Thyroid gland (tissue), 4 donors: ENCODE results near the gene YWHAQ. TPM values are rescaled to one million over a fixed set of nuclear protein-coding genes. Genes with fewer than 3 reads are reported as not detected.

Experiments used
- DNase-seq, 2 donors: peaks; one replicate each; pipeline ENCODE4 v3.0.0-alpha.2; 2019
- H3K27ac ChIP-seq, 3 donors: fragments of 200-600 bp; sonication (generic); 1 replicate in 2 of 3; 2 replicates in 1 of 3; pipeline ENCODE4 v1.5.1; 2016 to 2019; ENCODE audit warnings: mild to moderate bottlenecking in 1 of 3, moderate library complexity in 1 of 3
- H3K27me3 ChIP-seq: fragments of 200-600 bp; sonication (generic); one replicate; pipeline ENCODE4 v1.5.1; 2019
- H3K36me3 ChIP-seq, 2 donors: fragments of 200-600 bp; sonication (generic); one replicate each; pipeline ENCODE4 v1.5.1; 2016 to 2019
- H3K4me1 ChIP-seq, 2 donors: fragments of 200-600 bp; sonication (generic); one replicate each; pipeline ENCODE4 v1.5.1; 2017 to 2019
- H3K4me3 ChIP-seq, 3 donors: fragments of 200-600 bp; sonication (generic); replicated peaks in 1 of 3; 1 replicate in 2 of 3; 2 replicates in 1 of 3; pipeline ENCODE4 v1.5.1; 2016; ENCODE audit warnings: mild to moderate bottlenecking in 1 of 3
- H3K9me3 ChIP-seq: fragments of 200-600 bp; sonication (generic); one replicate; pipeline ENCODE4 v1.5.1; 2017
- CTCF ChIP-seq, 6 experiments: fragments of 200-600 bp in 3 of 6; fragments of 450-650 bp in 3 of 6; sonication (generic) in 3 of 6; IDR thresholded peaks; one replicate each; pipeline ENCODE4 v1.5.1; 2016 to 2019; ENCODE audit warnings: antibody characterized with exemption in 6 of 6, mild to moderate bottlenecking in 2 of 6, inconsistent platforms in 1 of 6, moderate library complexity in 1 of 6
- POLR2A ChIP-seq, 2 donors: fragments of 450-650 bp; IDR thresholded peaks; one replicate each; pipeline ENCODE4 v1.6.1; 2017; ENCODE audit warnings: antibody characterized with exemption in 2 of 2, mild to moderate bottlenecking in 2 of 2, moderate library complexity in 1 of 2
- WGBS, 2 donors: methylation state at CpG; one replicate each; pipeline ENCODE4 v1.1.5; 2017; 5-methylcytosine and 5-hydroxymethylcytosine counted together
- intact Hi-C: fragments of 100-400 bp; cut with DNase I; formaldehyde crosslinking; loops from one replicate; pipeline ENCODE4 v1.15.1; 2023
- total RNA-seq, 4 donors: library from RNA; depleted of rRNA; stranded (reverse); fragments of >200 nt; gene quantifications; one replicate each; pipeline ENCODE4 v1.2.3, GENCODE V29; 2016

Gene YWHAQ
- total RNA-seq, 4 donors from 2014 or later: 246 to 270 (median 265) TPM

- Histone ChIP-seq H3K27ac (no peak overlapping the region), H3K9me3 (no peaks in the 10 kb centered on the region), H3K36me3 (peaks cover 0 to 4% of the 10 kb centered on the region in 2 donors), H3K27me3 (no peaks in the 10 kb centered on the region), H3K4me1 (peaks cover 0 to 21% of the 10 kb centered on the region in 2 donors), H3K4me3 (no peak overlapping the region)
- DNase-seq: no peak
- TF ChIP-seq POLR2A (IDR thresholded peaks at IDR 0.05): no peak
- TF ChIP-seq CTCF (IDR thresholded peaks at IDR 0.05): no peak
- WGBS, 2 donors: 82 to 92% methylated on average over 9 of the region's 9 CpGs
- intact Hi-C loops: no loop called here
Measured at GRCh38 chr2:9578467-9579235, 52.1 kb downstream of the YWHAQ start.

GRCh38 chr2:9574331-9574730 lies 56.5 kb downstream of the YWHAQ start:
- WGBS, 2 donors: 36 to 46% methylated on average over 2 of the region's 2 CpGs
- intact Hi-C loops: no loop called here
- peak overlapping the region; percentile 77 to 78 (median 77) for H3K27ac ChIP-seq
- no peak for TF ChIP-seq CTCF (IDR thresholded peaks at IDR 0.05)
- TF ChIP-seq POLR2A (IDR thresholded peaks at IDR 0.05): no peak
- peaks cover 0 to 21% of the 10 kb centered on the region in 2 donors for H3K4me1 ChIP-seq
- no peak for DNase-seq
- no peaks in the 10 kb centered on the region for H3K9me3 ChIP-seq
- no peak overlapping the region for H3K4me3 ChIP-seq
- no peaks in the 10 kb centered on the region for H3K27me3 ChIP-seq
- H3K36me3 ChIP-seq: no peaks in the 10 kb centered on the region

- TF ChIP-seq CTCF (IDR thresholded peaks at IDR 0.05): no peak
- no peak for TF ChIP-seq POLR2A (IDR thresholded peaks at IDR 0.05)
- intact Hi-C loops: no loop called here
- peaks cover 0 to 21% of the 10 kb centered on the region in 2 donors for H3K4me1 ChIP-seq
- no peak for DNase-seq
- WGBS, 2 donors: 94 to 97% methylated on average over 4 of the region's 4 CpGs
- H3K4me3 ChIP-seq: no peak overlapping the region
- peak overlapping the region; percentile 77 to 78 (median 77) for H3K27ac ChIP-seq
- no peaks in the 10 kb centered on the region for H3K27me3 ChIP-seq
- H3K36me3 ChIP-seq: no peaks in the 10 kb centered on the region
- no peaks in the 10 kb centered on the region for H3K9me3 ChIP-seq
Measured at GRCh38 chr2:9573840-9574239, 57.0 kb downstream of the YWHAQ start.

DNA sequence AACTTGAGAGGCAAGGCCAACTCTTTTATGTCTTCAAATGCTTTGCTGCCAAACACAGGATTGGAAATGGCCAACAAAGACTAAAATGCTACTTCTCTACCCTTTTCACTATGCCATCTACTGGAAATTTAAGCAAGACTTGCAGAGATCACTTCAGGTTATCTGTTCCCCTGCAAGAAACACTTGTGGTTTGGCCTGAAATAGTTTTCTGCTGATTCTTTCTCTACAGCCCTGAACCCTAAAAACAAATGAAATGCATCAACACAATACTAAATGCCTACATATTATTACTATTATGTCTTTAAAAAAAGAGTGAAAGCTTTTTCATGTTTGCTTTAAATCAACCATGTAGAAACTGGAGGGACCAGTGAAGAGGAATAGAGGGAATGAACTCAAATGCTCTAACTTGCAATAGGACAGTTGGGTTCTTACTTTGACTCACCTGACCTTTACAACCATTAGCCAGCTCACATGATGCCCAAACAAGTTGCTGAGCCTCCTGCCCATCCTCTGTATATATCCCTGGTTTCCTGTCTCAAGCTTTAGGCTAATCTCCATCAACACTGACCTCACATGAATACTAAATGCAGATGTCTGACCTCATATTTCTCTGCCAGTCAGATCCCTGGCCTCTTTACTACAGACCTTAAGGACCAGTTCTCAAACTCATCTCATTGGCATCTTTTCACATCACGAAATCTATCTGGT lies 57.6 kb downstream of the YWHAQ start:
- DNase-seq: no peak
- WGBS, 2 donors: 100% methylated on average over 1 of the region's 1 CpG
- Histone ChIP-seq H3K4me3 (no peak overlapping the region), H3K4me1 (peaks cover 0 to 21% of the 10 kb centered on the region in 2 donors), H3K27me3 (no peaks in the 10 kb centered on the region), H3K36me3 (no peaks in the 10 kb centered on the region), H3K27ac (peak overlapping the region in 1 of 3 donors; percentile 77), H3K9me3 (no peaks in the 10 kb centered on the region)
- intact Hi-C loops: no loop called here
- TF ChIP-seq CTCF (IDR thresholded peaks at IDR 0.05): no peak
- no peak for TF ChIP-seq POLR2A (IDR thresholded peaks at IDR 0.05)
